Stimulated activated CD4-positive, alpha-beta T cell treated with anti-CD3 and anti-CD28 coated beads, Interleukin-15, amount 100 ng/mL, for 1 hour (primary cell): Measurements from ENCODE around the gene HAGHL.
"Not testable (repeated sequence)": the region's sequence is repeated elsewhere in the genome, so short reads cannot be mapped to it uniquely, and the experiment has no call there.

ENCODE experiments used
- DNase-seq, 2 donors: peaks; one replicate each; pipeline ENCODE4 v3.0.0-alpha.2; 2020; ENCODE audit warnings: low read depth in 1 of 2, low spot score in 1 of 2

Gene HAGHL

GRCh38 chr16:751152-752006 lies 24.5 kb downstream of the HAGHL start:
- no peak for DNase-seq

GRCh38 chr16:752007-752312 lies 25.1 kb downstream of the HAGHL start:
- no peak for DNase-seq

GRCh38 chr16:754121-754607 lies 27.3 kb downstream of the HAGHL start:
- DNase-seq: not testable (repeated sequence)

- no peak for DNase-seq
Observed at GRCh38 chr16:754656-755055, 27.8 kb downstream of the HAGHL start.

GRCh38 chr16:756428-756827 lies 29.5 kb downstream of the HAGHL start:
- DNase-seq: no peak

GRCh38 chr16:759110-759910 lies 32.4 kb downstream of the HAGHL start:
- no peak for DNase-seq

GRCh38 chr16:760065-760464 lies 33.2 kb downstream of the HAGHL start:
- DNase-seq: no peak

GRCh38 chr16:760545-761343 lies 33.8 kb downstream of the HAGHL start, which contains the start of gene MSLN:
TSS of gene MSLN (plus strand) at chr16:760734. CDS start at chr16:762681, 1,947 bp downstream.
- no peak for DNase-seq

- DNase-seq: no peak
Observed at GRCh38 chr16:761625-762513, 35.0 kb downstream of the HAGHL start.

- DNase-seq: no peak
Observed at GRCh38 chr16:762595-763268, 35.8 kb downstream of the HAGHL start.

- DNase-seq: no peak
Observed at GRCh38 chr16:763369-764183, 36.7 kb downstream of the HAGHL start.

- no peak for DNase-seq
Observed at GRCh38 chr16:764184-764750, 37.4 kb downstream of the HAGHL start.

GRCh38 chr16:764848-765487 lies 38.1 kb downstream of the HAGHL start:
- DNase-seq: no peak

GRCh38 chr16:765488-765865 lies 38.6 kb downstream of the HAGHL start:
- DNase-seq: no peak

- no peak for DNase-seq
Observed at GRCh38 chr16:766008-766819, 39.3 kb downstream of the HAGHL start.

GRCh38 chr16:766820-767640 lies 40.1 kb downstream of the HAGHL start:
- no peak for DNase-seq
